Measurements from ENCODE around the gene KIF14. TPM values are rescaled to one million over a fixed set of nuclear protein-coding genes. Genes with fewer than 3 reads are reported as not detected.
"Not testable (repeated sequence)": the region's sequence is repeated elsewhere in the genome, so short reads cannot be mapped to it uniquely, and the experiment has no call there.

KIF14 gene
- total RNA-seq, 1 donor from 2014 or later: 0.08 TPM

- H3K27me3 ChIP-seq (ENCODE audit: low read depth): no peaks in the 10 kb centered on the region
- H3K36me3 ChIP-seq: peaks cover 24% of the 10 kb centered on the region
- no peak for TF ChIP-seq CTCF (IDR thresholded peaks at IDR 0.05; ENCODE audit: borderline replicate concordance)
- H3K9me3 ChIP-seq (replicated peaks): no peaks in the 10 kb centered on the region
- no peak overlapping the region for H3K4me3 ChIP-seq
- intact Hi-C loops (cut with micrococcal nuclease): no loop called here
- H3K4me1 ChIP-seq: peaks cover 7% of the 10 kb centered on the region
- DNase-seq: no peak
- H3K27ac ChIP-seq (replicated peaks): no peak overlapping the region
Observed at GRCh38 chr1:200640373-200640962, 19.9 kb upstream of the KIF14 start.

- no peak overlapping the region for H3K4me3 ChIP-seq
- no peaks in the 10 kb centered on the region for H3K9me3 ChIP-seq (replicated peaks)
- H3K27ac ChIP-seq (replicated peaks): no peak overlapping the region
- H3K4me1 ChIP-seq: peaks cover 7% of the 10 kb centered on the region
- no peak for DNase-seq
- TF ChIP-seq CTCF (IDR thresholded peaks at IDR 0.05; ENCODE audit: borderline replicate concordance): no peak
- H3K36me3 ChIP-seq: peaks cover 1% of the 10 kb centered on the region
- intact Hi-C loops (cut with micrococcal nuclease): no loop called here
- H3K27me3 ChIP-seq (ENCODE audit: low read depth): no peaks in the 10 kb centered on the region
Observed at GRCh38 chr1:200638073-200638472, 17.5 kb upstream of the KIF14 start.

- no peaks in the 10 kb centered on the region for H3K9me3 ChIP-seq (replicated peaks)
- H3K36me3 ChIP-seq: no peaks in the 10 kb centered on the region
- no peak for TF ChIP-seq CTCF (IDR thresholded peaks at IDR 0.05; ENCODE audit: borderline replicate concordance)
- DNase-seq: no peak
- no peak overlapping the region for H3K27ac ChIP-seq (replicated peaks)
- intact Hi-C loops (cut with micrococcal nuclease): no loop called here
- H3K27me3 ChIP-seq (ENCODE audit: low read depth): no peaks in the 10 kb centered on the region
- peaks cover 7% of the 10 kb centered on the region for H3K4me1 ChIP-seq
- no peak overlapping the region for H3K4me3 ChIP-seq
Observed at GRCh38 chr1:200636681-200637080, 16.1 kb upstream of the KIF14 start.

- no peak for TF ChIP-seq CTCF (IDR thresholded peaks at IDR 0.05; ENCODE audit: borderline replicate concordance)
Observed at GRCh38 chr1:200634261-200635122, 13.9 kb upstream of the KIF14 start.

GRCh38 chr1:200631375-200631774, 10.8 kb upstream of the KIF14 start:
- Histone ChIP-seq H3K36me3 (no peaks in the 10 kb centered on the region), H3K4me3 (no peak overlapping the region), H3K27ac (replicated peaks) (no peak overlapping the region), H3K4me1 (no peaks in the 10 kb centered on the region), H3K27me3 (ENCODE audit: low read depth) (no peaks in the 10 kb centered on the region), H3K9me3 (replicated peaks) (no peaks in the 10 kb centered on the region)
- no peak for TF ChIP-seq CTCF (IDR thresholded peaks at IDR 0.05; ENCODE audit: borderline replicate concordance)
- intact Hi-C loops (cut with micrococcal nuclease): no loop called here
- no peak for DNase-seq

More at GRCh38 chr1:200634261-200635122, 13.9 kb upstream of the KIF14 start:
- H3K36me3 ChIP-seq: no peaks in the 10 kb centered on the region
- H3K27ac ChIP-seq (replicated peaks): no peak overlapping the region
- intact Hi-C loops (cut with micrococcal nuclease): no loop called here
- no peaks in the 10 kb centered on the region for H3K4me1 ChIP-seq
- no peak overlapping the region for H3K4me3 ChIP-seq
- DNase-seq: no peak
- no peaks in the 10 kb centered on the region for H3K27me3 ChIP-seq (ENCODE audit: low read depth)
- no peaks in the 10 kb centered on the region for H3K9me3 ChIP-seq (replicated peaks)

- H3K27ac ChIP-seq (replicated peaks); DNase-seq; H3K4me3 ChIP-seq; H3K27me3 ChIP-seq (ENCODE audit: low read depth); intact Hi-C loops (cut with micrococcal nuclease); H3K36me3 ChIP-seq; H3K4me1 ChIP-seq; H3K9me3 ChIP-seq (replicated peaks): not testable (repeated sequence)
Observed at GRCh38 chr1:200630515-200630899, 10.0 kb upstream of the KIF14 start.

Measured in left ventricle myocardium inferior (tissue), 1 donor.